SU-DHL-6 (cell line): ENCODE results near the gene PLA2G2A.

Experiments
- CTCF ChIP-seq: fragments of 200-600 bp; sonication (generic); IDR thresholded peaks from one replicate; pipeline ENCODE4 v1.5.1; 2017; ENCODE audit warnings: antibody characterized with exemption, mild to moderate bottlenecking, low read length, moderate library complexity; ENCODE audit not compliant: insufficient read depth, poor library complexity, severe bottlenecking
- EZH2phosphoT487 ChIP-seq: fragments of 200-600 bp; sonication (generic), shearing (Covaris generic); conservative IDR thresholded peaks from 2 replicates; pipeline ENCODE4 v1.6.1; 2018; ENCODE audit warnings: mild to moderate bottlenecking, antibody characterized with exemption, low read length, moderate library complexity, mixed read lengths

DNA sequence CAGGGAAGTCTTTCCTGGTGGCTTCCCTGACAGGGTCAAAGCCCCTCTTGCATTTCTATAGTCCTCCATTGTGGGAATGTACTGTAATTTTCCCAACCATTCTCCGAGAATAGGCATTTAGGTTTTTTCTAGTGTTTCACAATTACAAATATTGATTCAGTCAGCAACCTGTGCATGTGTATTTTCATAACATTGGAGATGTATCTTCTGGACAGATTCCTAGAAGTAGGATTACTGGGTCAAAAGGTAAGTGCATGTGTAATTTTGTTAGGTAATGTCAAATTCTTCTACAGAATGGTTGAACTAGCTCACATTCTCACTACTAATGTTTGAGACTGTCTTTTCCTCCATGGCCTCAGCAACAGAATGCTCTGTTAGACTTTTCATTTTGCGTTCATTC, 8.3 kb upstream of the PLA2G2A start:
- TF ChIP-seq CTCF, result no peak
- TF ChIP-seq EZH2phosphoT487, result no peak
